HFF-Myc (cell line): ENCODE results near the gene ACBD6.
"Not testable (repeated sequence)": the region's sequence is repeated elsewhere in the genome, so short reads cannot be mapped to it uniquely, and the experiment has no call there.

Experiments
- DNase-seq: peaks from one replicate; pipeline ENCODE4 v3.0.0-alpha.2; 2011; ENCODE audit warnings: low read depth; ENCODE audit errors: extremely low read depth
- H3K4me3 ChIP-seq: replicated peaks from 2 replicates; pipeline ENCODE4 v1.5.1; 2011; ENCODE audit warnings: low read depth, mild to moderate bottlenecking, control low read depth, low read length
- TF ChIP-seq, protein P1 (sequence below): IDR thresholded peaks from 2 replicates; pipeline ENCODE4 v1.5.1; 2012; ENCODE audit warnings: mild to moderate bottlenecking, low read depth, low read length, control low read depth; ENCODE audit errors: missing control alignments

Gene ACBD6

DNA sequence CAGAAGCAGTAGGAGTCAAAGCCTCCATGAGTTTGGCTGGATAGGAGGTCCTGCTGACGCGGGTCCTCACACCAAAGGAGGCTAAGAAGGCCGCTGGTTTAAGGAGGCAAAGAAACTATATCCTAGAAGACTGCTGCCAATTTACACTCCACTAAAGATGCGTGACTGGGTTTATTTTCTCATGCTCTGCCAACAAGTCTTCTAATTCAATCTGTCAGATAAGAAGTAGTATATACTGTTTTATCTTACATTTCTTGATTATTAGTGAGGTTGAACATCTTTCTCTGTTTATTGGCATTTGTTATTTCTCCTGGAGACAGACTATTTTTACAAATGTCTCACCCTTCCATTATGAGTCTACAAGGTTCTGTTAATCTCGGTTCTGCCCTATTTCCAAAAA, 34.1 kb downstream of the ACBD6 start:
- no peak overlapping the region for H3K4me3 ChIP-seq
- TF ChIP-seq, protein P1, sequence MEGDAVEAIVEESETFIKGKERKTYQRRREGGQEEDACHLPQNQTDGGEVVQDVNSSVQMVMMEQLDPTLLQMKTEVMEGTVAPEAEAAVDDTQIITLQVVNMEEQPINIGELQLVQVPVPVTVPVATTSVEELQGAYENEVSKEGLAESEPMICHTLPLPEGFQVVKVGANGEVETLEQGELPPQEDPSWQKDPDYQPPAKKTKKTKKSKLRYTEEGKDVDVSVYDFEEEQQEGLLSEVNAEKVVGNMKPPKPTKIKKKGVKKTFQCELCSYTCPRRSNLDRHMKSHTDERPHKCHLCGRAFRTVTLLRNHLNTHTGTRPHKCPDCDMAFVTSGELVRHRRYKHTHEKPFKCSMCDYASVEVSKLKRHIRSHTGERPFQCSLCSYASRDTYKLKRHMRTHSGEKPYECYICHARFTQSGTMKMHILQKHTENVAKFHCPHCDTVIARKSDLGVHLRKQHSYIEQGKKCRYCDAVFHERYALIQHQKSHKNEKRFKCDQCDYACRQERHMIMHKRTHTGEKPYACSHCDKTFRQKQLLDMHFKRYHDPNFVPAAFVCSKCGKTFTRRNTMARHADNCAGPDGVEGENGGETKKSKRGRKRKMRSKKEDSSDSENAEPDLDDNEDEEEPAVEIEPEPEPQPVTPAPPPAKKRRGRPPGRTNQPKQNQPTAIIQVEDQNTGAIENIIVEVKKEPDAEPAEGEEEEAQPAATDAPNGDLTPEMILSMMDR: no peak

DNA sequence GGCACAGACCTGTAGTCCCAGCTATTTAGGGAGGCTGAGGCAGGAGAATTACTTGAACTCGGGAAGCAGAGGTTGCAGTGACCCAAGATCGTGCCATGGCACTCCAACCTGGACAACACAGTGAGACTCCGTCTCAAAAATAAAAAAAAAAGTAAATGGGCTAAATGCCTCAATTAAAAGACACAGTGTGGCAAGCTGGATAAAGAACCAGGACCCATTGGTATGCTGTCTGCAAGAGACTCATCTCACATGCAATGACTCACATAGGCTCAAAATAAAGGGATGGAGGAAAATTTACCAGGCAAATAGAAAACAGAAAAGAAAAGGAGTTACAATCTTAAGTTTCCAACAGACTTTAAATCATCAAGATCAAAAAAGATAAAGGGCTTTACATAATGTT, 40.3 kb downstream of the ACBD6 start:
- TF ChIP-seq, protein P1: no peak
- H3K4me3 ChIP-seq: no peak overlapping the region
- DNase-seq: no peak

More for the DNA sequence above, 34.1 kb downstream of the ACBD6 start:
- DNase-seq: no peak

- not testable (repeated sequence) for DNase-seq, H3K4me3 ChIP-seq
Observed at GRCh38 chr1:180461682-180462081, 40.7 kb downstream of the ACBD6 start.

- TF ChIP-seq, protein P1: no peak
- H3K4me3 ChIP-seq: no peak overlapping the region
Observed at GRCh38 chr1:180458807-180459206, 43.6 kb downstream of the ACBD6 start.

DNA sequence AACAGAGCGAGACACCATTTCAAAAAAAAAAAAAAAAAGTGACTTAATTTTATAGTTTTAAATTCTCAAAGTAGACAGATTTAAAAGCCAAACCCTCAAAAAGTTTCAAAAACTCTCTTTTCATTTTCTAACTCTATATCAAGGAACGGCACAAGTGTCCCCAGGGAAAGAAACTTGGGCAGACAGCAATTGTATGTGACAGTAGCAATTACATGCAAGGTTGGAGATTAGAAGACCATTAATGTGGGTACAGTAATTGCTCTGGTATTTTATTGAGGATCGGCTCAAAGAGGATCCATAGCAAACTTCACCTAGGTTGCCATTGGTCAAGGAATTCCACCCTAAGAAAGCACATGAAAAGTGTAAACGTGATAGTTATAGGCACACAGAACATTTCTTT, 46.2 kb downstream of the ACBD6 start:
- no peak for DNase-seq
- TF ChIP-seq, protein P1: no peak
- no peak overlapping the region for H3K4me3 ChIP-seq

More at GRCh38 chr1:180458807-180459206, 43.6 kb downstream of the ACBD6 start:
- DNase-seq: no peak

GRCh38 chr1:180451504-180451903, 50.9 kb downstream of the ACBD6 start:
- no peak for DNase-seq
- no peak overlapping the region for H3K4me3 ChIP-seq
- TF ChIP-seq, protein P1: no peak

- no peak for DNase-seq
- no peak overlapping the region for H3K4me3 ChIP-seq
- TF ChIP-seq, protein P1: no peak
Observed at GRCh38 chr1:180444522-180444921, 57.9 kb downstream of the ACBD6 start.
